HG03558 (cell line): ENCODE data around the gene PHOX2A.

Source experiments
- ATAC-seq: cut with Tn5 transposase; IDR thresholded peaks from one replicate; pipeline ENCODE4 v1.9.1; 2021; ENCODE audit warnings: moderate number of reproducible peaks; ENCODE audit not compliant: unreplicated experiment; ENCODE audit errors: extremely low read depth

PHOX2A gene

DNA sequence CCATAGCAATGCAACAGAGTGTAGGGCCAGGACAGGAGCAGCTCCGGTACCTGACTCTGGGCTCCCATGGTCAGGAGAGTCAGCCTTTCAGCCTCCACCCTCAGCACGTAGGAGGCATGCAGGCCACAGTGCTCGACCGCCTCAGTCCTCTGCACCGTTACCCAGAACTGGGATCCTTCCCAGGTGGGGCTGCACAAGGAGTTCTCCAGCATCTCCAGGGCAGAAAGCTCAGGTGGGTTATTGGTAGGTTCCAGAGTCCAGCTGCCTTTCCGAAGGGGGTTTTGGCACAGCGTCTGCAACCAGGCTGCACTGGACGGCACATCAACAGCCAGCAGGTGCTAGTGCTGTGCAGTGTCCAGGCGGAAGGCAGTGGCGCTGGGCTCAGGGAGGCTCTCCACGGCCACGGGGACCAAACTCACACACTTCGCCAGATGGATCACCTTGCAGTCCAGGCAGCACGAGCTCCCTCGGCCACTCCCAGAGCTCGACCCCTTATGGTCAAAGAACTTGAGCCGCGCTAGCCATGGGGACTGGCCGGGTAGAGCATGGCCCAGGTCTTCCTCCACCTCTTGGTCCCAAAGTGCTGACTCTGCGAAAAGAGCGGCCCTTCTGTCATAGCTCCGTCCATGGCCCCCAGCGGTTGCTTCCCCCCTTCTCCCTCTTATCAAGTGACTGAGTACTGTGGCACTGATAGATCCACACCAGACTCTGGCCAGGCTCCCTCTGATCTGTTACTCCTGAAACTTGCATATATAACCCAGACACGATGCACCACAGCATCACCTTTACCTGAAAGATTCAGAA is 6.9 kb upstream of the PHOX2A start:
- ATAC-seq = no peak

DNA sequence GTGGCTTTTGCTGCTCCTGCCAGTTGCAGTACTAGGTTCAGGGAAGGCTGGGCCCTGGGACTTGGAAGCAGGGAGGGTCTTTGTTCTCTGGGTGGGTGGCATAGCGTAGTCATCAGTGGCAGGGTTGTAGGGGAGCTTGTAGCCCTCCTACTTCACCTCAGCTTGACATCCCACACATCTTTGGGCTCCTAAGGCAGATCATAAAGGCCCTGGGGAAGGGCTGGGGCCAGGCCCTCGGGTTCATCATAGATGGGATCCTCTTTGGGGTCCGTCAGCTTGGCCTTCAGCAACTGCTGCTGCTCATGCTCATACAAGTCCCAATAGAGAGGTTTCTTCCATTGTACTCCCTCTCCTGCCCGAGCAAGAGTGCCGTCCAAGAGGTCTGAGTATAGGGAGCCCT is 6.0 kb upstream of the PHOX2A start:
- no peak for ATAC-seq

DNA sequence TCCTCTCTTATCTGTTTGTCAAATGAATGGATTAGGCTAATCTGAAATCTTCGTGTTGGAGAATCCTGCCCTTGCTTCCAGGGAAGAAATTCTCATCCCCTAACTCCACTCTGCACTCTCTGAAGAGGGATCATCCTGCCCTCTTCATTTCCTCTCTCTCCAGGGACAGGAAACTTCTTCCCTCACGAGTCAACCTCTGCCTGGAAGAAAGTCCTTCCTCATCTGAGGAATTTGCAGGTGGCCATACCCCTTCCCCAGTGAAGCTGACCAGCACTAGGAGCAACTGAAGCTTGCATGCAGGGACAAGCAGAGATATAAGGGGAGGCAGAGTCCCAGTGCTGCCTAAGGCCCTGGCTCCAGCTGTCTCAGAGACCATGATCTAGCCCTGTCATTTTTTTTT is 3.6 kb upstream of the PHOX2A start:
- no peak for ATAC-seq

DNA sequence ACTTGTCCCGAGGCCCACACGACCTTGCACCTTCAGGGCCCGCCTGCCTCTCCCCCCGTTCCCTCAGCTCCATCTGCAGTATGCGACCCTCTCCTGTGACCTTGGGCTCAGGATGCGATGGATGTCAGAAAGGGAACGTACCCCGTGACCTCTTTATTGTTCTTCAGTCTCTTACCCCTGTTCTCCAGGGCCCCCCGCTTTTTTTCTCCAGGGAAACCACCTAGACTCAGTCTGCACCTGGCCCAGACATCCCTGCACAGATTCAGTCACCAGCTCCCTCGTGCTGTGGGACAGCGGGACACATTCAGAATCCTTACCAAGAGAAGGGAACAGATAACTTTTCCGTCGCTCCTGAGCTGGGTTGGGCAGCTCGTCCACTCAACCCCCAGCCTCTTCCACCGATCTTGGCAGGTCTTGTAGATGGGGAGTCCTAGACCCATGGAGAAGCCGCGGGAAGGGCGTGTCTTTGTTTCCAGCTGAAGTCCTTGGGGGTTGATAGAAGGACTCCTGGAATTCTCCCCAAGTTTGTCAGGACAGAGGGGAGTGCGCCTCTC is 1.4 kb upstream of the PHOX2A start:
- ATAC-seq = no peak

DNA sequence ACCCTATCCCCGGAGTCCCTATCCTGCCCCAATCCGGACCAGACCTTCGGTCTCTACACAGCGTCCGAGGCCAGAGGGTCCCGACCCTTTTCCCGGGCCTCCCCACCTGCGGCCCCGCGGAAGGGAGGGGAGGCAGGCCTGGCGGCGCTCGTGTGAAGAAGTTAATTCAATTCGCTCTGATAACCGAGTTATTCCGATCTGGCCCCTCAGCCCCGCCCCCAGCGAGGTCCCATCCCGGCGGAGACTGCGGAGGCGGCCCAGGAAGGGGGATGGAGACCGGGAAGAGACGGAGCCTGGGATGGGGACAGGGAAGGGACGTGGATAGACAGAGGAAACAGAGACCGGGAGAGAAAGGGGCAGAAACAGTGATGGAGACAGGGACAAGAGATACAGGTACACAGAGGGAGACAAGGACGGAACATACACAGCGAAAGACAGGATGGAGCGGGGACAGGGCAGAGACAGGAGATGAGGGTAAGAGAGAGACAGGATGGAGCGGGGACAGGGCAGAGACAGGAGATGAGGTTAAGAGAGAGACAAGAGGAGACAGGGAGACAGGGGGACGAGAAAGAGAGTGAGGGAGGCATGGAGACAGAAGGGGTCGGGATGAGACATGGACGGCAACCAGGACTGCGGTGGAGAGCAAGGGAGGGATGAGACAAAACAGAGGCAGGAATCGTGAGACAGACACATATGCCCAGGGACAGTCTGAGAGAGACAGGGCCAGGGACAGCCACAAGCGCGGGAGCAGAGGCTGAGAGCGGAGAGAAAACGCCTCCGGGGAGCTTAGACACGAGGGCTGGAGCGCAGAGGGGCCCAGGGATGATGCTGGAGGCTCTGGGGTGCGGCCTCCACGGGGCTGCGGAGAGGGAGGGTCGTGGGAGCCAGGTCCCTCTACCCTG is 636 bp upstream of the PHOX2A start:
- ATAC-seq = no peak

DNA sequence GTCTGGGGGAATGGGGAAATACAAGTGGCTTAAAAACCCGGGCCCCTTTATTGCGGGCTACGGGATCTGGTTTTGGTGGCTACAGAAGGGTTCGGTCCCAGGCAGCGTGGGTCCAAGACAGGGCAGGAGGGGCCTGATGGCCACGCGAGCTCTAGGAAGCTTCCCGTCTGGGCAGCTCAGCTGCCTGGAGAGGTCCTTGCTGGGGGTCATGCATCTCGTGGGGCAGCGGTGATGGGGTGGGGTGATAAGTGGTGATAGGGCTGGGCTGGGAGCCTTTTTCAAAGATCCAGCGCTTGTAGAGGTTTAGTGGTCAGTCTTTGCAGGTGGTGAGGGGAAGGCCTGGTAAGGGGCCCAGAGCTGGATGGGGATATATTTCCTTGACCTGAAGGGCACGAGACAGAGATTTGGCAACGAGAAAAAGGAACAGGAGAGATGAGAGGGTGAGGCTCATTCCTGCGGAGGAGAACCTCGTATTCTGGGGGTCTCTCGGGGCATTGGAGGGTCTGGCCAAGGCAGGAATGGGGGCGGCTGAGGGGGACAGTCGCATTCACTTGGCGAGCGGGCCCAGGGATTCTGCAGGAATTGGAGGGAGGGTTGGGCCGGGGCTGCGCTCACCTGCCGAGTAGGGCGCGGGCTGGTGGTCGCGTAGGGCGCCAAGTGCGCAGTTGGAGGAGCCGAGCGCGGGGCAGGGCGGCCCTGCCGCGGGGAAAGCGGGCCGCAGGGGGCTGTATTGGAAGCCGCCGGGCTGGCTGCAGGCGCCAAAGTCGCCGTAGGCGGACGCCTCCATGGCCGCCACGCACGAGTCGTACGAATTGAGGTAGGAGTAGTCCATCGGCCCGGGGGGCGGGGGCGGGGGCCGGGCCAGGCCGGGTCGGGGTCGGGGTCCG is 560 bp downstream of the PHOX2A start:
- no peak for ATAC-seq

DNA sequence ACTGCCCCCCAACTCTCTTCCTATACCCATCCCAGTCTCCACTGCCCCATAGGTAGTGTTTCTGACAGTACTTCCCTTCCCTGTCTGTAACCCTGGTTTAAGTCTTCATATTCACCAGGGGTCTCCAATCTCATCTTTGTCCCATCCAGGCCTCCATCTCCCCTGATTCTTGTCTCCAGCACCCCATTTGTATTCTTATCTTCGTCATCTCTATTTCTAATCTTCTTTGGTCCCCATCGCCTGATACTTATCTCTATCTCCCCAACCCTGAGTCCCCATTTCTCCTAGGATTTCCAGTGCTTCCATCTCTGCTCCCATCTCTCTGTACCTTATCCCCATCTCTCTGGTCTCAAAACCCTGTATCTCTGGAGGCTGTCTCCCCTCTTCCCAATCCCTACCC is 1.8 kb downstream of the PHOX2A start:
- ATAC-seq = no peak

DNA sequence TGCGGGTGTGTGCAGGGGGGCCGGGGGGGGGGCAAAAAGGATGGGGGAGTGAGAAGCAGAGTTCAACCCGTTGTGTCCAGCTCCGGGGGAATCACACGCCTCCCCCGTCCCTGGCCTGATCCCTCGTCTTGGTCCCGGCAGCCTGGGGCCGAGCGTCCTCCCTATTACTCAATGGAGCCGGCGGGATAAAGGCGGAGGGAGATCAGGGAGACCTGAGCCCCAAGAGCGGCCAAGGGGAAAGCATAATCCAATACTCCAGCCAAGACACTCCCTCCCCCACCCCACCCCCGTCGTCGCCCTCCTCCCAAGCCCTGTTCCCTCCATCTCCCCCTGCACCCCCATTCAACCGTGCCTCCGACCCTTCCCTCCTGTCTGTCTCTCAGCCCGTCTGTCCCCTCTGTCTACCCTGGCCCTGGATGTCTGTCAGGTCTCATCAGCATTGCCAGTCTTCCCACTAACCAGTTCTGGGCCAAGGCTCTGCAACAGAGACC is 2.6 kb downstream of the PHOX2A start:
- ATAC-seq = no peak

DNA sequence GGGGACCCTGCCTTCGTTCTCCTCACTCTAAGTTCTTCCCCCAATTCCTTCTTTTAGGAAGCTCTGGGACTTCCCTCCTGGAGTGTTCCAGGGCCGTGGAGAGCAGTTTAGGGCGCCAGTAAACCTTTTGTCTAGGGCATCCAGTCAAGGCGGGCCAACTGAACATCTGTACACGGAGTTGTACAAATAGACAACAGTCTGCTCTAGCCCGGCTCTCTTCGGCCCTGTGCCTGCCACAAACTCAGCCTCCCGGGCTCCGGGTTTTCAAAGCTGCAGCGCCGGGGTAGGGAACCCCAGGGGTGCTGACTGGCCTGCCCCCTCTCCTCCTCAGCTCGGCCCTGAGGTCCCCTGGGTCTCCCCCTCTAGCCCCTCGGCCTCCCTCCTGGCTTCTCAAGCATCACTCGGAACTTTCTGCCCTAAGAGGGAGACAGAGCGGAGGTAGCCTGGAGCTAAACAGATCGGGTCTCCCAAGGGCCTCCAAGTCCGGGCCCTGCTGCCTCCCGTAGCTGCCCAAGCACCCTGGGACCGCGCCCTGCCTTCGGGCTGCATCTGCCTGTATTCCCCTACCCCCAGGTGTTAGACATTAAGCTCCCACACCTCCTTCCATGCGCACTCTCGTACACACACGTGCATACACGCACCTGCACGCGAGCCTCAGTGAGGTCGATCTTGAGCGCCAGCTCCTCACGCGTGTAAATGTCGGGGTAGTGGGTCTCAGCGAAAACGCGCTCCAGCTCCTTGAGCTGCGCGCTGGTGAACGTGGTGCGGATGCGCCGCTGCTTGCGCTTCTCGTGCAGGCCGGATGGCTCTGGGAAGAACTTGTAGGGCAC is 3.3 kb downstream of the PHOX2A start:
- no peak for ATAC-seq

DNA sequence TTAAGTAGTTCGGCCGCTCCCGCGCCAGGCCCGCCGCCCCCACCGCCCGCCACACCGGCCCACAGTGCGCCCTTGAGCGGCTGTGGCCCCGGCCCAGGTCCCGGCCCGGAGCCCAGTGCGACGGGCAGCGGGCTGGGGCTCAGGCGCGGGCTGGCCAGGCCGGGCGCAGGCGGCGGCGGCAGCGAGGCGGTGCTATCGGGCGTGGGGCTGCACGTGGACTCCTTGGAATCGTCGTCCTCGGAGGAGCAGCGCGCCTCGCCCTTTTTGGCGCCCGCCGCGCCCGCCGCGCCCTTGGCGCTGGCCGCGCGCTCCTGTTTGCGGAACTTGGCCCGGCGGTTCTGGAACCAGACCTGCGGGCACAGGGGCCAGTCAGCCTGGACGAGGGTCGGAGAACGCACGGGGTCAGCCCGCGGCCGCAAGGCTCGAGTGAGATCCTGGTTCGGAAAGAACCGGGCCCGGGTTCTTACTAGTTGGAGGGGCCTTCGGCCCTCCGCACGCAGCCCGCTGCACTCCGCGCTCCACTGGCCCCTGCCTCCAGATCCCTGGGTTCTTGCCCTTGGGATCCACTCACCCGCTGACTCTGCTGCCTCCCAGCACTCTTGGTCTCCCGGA is 4.0 kb downstream of the PHOX2A start:
- no peak for ATAC-seq

DNA sequence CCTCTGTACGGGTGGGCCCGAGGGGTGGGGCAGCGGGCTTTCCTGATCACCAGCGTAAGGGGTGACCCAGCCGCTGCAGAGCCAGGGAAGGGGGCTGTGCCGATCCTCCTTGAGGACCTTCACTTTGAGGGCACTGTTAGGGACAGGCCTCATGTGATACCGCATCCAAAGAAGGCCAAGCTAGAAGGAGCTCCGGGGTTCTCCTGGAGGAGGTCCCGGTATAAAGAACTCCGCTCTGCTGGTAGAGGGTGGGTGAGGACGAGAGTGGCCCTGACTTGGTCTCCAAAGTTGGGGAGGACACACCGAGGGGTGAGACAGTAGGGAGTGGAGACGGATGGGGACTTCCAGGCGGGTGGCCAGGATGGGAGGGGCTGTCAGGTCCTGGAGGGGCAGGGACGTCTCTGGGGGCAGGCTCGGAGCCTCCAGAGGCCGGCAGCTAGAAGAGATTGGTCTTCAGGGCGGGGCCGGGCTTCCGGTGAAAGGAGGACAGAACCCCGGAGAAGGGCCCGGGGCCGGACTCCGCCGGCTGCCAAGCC is 4.6 kb downstream of the PHOX2A start:
- no peak for ATAC-seq

DNA sequence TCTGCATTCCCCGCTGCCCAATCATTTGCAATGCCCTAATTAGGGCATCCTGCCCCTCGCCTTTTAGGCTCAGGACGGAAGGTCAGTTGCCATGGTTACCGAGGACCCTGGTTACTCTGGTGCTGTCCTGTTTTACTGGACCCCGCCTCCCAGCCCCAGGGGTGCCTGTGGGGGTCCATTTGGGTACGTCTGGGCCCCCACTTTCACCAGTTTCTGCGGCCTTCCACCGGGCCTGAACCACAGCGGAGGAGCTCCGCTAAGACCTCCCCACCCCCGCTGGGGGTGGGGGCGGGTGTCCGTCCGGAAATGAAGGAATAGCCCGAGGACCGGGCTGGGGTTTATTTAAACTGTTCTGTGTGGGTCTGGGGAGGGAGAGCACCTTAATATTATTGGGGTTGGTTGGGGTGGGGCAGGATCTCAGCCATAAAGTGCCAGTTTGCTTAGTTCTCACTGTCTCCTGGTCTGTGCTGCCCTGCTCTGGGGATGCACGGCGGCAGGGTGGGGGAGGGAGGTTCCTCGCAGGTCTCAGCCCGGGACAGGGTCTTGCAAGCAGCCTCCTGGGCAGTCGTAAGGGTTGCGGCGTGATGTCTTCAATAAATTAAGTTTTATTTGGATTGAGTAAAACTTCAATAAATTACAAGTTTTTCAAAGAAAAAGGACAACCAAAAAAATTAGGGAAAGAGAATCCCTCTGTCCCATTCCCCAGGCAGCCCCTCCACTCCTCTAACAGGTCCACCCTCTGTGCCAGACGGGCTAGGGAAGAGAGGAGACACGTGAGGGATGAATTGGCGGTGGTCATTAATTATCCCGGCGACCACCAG is 5.3 kb downstream of the PHOX2A start:
- no peak for ATAC-seq

DNA sequence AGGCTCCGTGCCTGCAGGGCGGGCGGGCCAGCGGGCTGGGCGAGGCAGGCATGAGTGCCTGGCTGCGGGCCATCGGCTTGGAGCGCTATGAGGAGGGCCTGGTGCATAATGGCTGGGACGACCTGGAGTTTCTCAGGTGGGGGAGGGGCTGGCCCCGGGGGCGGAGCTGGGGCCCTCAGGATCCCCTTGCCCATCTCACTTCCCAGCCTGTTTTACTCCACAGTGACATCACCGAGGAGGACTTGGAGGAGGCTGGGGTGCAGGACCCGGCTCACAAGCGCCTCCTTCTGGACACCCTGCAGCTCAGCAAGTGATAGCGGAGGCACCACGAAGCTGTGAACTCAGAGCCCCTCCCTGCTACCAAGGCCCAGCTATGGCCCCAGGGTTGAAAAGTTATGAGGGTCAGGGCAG is 5.9 kb downstream of the PHOX2A start:
- ATAC-seq = no peak

DNA sequence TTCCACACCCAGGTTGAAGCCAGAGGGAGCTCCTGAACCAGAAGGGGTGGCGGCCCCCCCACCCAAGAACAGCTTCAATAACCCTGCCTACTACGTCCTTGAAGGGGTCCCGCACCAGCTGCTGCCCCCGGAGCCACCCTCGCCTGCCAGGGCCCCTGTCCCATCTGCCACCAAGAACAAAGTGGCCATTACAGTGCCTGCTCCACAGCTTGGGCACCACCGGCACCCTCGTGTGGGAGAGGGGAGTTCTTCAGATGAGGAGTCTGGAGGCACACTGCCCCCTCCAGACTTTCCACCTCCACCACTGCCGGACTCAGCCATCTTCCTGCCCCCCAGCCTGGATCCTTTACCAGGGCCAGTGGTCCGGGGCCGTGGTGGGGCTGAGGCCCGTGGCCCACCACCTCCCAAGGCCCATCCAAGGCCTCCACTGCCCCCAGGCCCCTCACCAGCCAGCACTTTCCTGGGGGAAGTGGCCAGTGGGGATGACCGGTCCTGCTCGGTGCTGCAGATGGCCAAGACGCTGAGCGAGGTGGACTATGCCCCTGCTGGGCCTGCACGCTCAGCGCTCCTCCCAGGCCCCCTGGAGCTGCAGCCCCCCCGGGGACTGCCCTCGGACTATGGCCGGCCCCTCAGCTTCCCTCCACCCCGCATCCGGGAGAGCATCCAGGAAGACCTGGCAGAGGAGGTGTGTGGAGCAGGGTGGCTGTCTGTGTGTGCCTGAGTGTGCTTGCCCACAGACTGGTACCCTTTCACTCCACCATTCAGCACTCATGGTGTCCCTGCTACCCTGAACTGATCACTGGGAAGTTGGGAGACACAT is 6.7 kb downstream of the PHOX2A start:
- no peak for ATAC-seq

DNA sequence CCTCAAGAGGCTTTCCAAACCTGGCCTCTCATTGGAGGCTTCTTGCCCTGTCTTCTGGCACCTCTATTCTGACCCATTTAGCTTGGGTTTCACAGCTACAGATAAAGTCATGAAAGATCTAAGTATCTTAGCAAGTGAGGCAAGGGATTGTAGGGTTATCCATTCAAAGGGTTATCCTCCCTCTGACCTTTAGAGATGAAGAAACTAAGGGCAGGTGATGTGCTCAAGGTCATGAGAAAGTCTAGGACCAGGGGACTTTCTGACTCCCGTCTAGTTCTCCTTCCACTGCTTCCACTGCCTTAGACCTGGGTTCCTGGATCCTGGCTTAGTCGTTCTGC is 7.2 kb downstream of the PHOX2A start:
- no peak for ATAC-seq

DNA sequence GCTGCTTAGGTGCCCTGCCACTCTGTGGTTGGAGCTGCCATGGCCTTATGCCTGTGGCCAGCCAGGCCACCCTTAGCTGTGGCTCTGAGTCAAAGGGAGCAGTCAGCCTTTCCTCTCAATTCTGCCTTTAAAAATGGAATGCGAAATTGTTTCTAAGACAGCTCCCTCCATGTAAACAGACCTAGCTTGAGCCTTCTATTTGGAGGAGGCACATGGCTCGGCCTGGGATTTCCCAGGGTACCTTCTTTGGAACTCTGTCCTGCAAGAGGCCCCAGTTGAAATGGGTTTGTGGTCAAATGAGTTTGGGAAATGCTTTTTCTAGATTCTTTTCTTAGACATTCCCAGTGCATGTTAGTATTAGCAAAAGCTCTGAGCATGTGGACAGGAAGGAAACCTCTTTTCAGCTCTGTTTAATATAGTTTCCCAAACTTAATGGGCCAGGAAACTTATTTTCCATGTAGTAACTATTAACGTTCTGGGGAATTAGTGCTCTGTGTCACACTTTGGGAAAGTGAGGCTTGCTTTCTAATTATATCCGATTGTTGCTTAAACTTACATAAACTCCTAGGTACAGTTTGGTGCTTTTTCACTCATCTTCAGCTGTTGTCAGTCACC is 7.8 kb downstream of the PHOX2A start:
- no peak for ATAC-seq
